Liver (tissue), 9 donors: ENCODE results near the gene PON3. TPM values are rescaled to one million over a fixed set of nuclear protein-coding genes. Genes with fewer than 3 reads are reported as not detected.

Experiments
- DNase-seq: peaks from one replicate; pipeline ENCODE4 v3.0.0-alpha.2; 2017; ENCODE audit warnings: low spot score
- H3K27ac ChIP-seq, 2 donors: one replicate each; pipeline ENCODE4 v1.7.0; 2013; ENCODE audit warnings: inconsistent platforms in 2 of 2, low read length in 2 of 2, control low read depth in 1 of 2, low read depth in 1 of 2, mild to moderate bottlenecking in 1 of 2
- H3K27me3 ChIP-seq, 4 donors: one replicate each; pipeline versions ENCODE4 v1.6.1 to v1.7.0; 2013; ENCODE audit warnings: low read length in 3 of 4, inconsistent platforms in 1 of 4, mild to moderate bottlenecking in 1 of 4, moderate library complexity in 1 of 4; ENCODE audit not compliant: control insufficient read depth in 4 of 4, insufficient read depth in 4 of 4
- H3K36me3 ChIP-seq, 4 donors: one replicate each; pipeline versions ENCODE4 v1.6.1 to v1.7.0; 2013; ENCODE audit warnings: low read length in 3 of 4, mild to moderate bottlenecking in 3 of 4, low read depth in 1 of 4, moderate library complexity in 1 of 4; ENCODE audit not compliant: control insufficient read depth in 4 of 4, insufficient read depth in 3 of 4
- H3K4me1 ChIP-seq, 4 donors: one replicate each; pipeline versions ENCODE4 v1.6.1 to v1.7.0; 2013; ENCODE audit warnings: low read length in 3 of 4, mild to moderate bottlenecking in 3 of 4, moderate library complexity in 1 of 4; ENCODE audit not compliant: control insufficient read depth in 4 of 4, insufficient read depth in 4 of 4
- H3K4me3 ChIP-seq, 3 donors: one replicate each; pipeline versions ENCODE4 v1.6.1 to v1.7.0; 2013; ENCODE audit warnings: low read length in 3 of 3, control low read depth in 1 of 3, low read depth in 1 of 3, mild to moderate bottlenecking in 1 of 3
- H3K9ac ChIP-seq, 2 donors: one replicate each; pipeline ENCODE4 v1.7.0; 2013; ENCODE audit warnings: low read length in 2 of 2, mild to moderate bottlenecking in 2 of 2, moderate library complexity in 2 of 2, control low read depth in 1 of 2, low read depth in 1 of 2
- H3K9me3 ChIP-seq, 4 donors: one replicate each; pipeline versions ENCODE4 v1.6.1 to v1.7.0; 2013; ENCODE audit warnings: low read length in 3 of 4; ENCODE audit not compliant: control insufficient read depth in 4 of 4
- EGR1 ChIP-seq, 2 donors: IDR thresholded peaks; 2 replicates each; pipeline ENCODE4 v1.6.1; 2016 to 2018; ENCODE audit warnings: antibody characterized with exemption in 2 of 2, low read depth in 2 of 2
- FOXA1 ChIP-seq: IDR thresholded peaks from 2 replicates; pipeline ENCODE4 v1.6.1; 2016; ENCODE audit warnings: antibody characterized with exemption
- FOXA2 ChIP-seq: IDR thresholded peaks from 2 replicates; pipeline ENCODE4 v1.6.1; 2016; ENCODE audit warnings: antibody characterized with exemption
- GABPA ChIP-seq, 2 donors: IDR thresholded peaks in 1 of 2; conservative IDR thresholded peaks in 1 of 2; 2 replicates each; pipeline ENCODE4 v1.6.1; 2016; ENCODE audit warnings: antibody characterized with exemption in 2 of 2, mild to moderate bottlenecking in 1 of 2, moderate library complexity in 1 of 2
- HNF4A ChIP-seq, 2 donors: conservative IDR thresholded peaks; 2 replicates each; pipeline ENCODE4 v1.6.1; 2016; ENCODE audit warnings: antibody characterized with exemption in 2 of 2, mild to moderate bottlenecking in 2 of 2
- HNF4G ChIP-seq: IDR thresholded peaks from 2 replicates; pipeline ENCODE4 v1.6.1; 2016; ENCODE audit warnings: antibody characterized with exemption
- JUND ChIP-seq, 2 donors: IDR thresholded peaks; 2 replicates each; pipeline ENCODE4 v1.6.1; 2016; ENCODE audit warnings: antibody characterized with exemption in 2 of 2
- NR2F2 ChIP-seq: IDR thresholded peaks from 2 replicates; pipeline ENCODE4 v1.6.1; 2016; ENCODE audit warnings: antibody characterized with exemption
- RAD21 ChIP-seq, 2 donors: IDR thresholded peaks; 2 replicates each; pipeline ENCODE4 v1.6.1; 2016; ENCODE audit warnings: antibody characterized with exemption in 2 of 2, mild to moderate bottlenecking in 2 of 2
- RXRA ChIP-seq, 2 donors: IDR thresholded peaks; 2 replicates each; pipeline ENCODE4 v1.6.1; 2017 to 2018; ENCODE audit warnings: antibody characterized with exemption in 2 of 2, mild to moderate bottlenecking in 1 of 2
- SP1 ChIP-seq: IDR thresholded peaks from 2 replicates; pipeline ENCODE4 v1.6.1; 2018; ENCODE audit warnings: antibody characterized with exemption, mild to moderate bottlenecking
- TAF1 ChIP-seq: conservative IDR thresholded peaks from 2 replicates; pipeline ENCODE4 v1.6.1; 2016; ENCODE audit warnings: antibody characterized with exemption, mild to moderate bottlenecking
- YY1 ChIP-seq: IDR thresholded peaks from 2 replicates; pipeline ENCODE4 v1.6.1; 2016; ENCODE audit warnings: antibody characterized with exemption, mild to moderate bottlenecking
- WGBS: extraction: QIAGEN DNeasy Blood & Tissue Kit; methylation state at CpG from one replicate; pipeline ENCODE4 v1.1.7; 2013; 5-methylcytosine and 5-hydroxymethylcytosine counted together
- polyA plus RNA-seq, 2 donors: library from polyadenylated mRNA; stranded (reverse) in 1 of 2; unstranded in 1 of 2; fragments of 200-250 nt in 1 of 2; fragments of >200 nt in 1 of 2; fragmentation: Nextera tagmentation in 1 of 2; extraction: Ambion mirVana in 1 of 2; gene quantifications; one replicate each; pipeline versions ENCODE4 v1.2.1 to v1.2.3, GENCODE V29; 2013 to 2015
- total RNA-seq, 2 donors: library from RNA; depleted of rRNA; stranded (reverse); fragments of >200 nt; gene quantifications; one replicate each; pipeline ENCODE4 v1.2.3, GENCODE V29; 2014
- TF ChIP-seq, protein P1 (sequence below): fragments of 150-350 bp; IDR thresholded peaks from 2 replicates; pipeline ENCODE4 v1.5.1; 2017; ENCODE audit warnings: improper control_type of control experiment, low read depth, low read length; ENCODE audit not compliant: missing input control
- TF ChIP-seq, protein P2 (sequence below): IDR thresholded peaks from 2 replicates; pipeline ENCODE4 v1.6.1; 2016; ENCODE audit warnings: antibody characterized with exemption
- TF ChIP-seq, protein P3 (sequence below): IDR thresholded peaks from 2 replicates; pipeline ENCODE4 v1.6.1; 2016; ENCODE audit warnings: antibody characterized with exemption
- TF ChIP-seq, protein P4 (sequence below): IDR thresholded peaks from 2 replicates; pipeline ENCODE4 v1.6.1; 2016; ENCODE audit warnings: antibody characterized with exemption
- TF ChIP-seq, protein P5 (sequence below): IDR thresholded peaks from 2 replicates; pipeline ENCODE4 v1.6.1; 2016; ENCODE audit warnings: antibody characterized with exemption, mild to moderate bottlenecking
- donor health status: healthy.
- donor health status: healthy.
- donor health status: healthy.
- donor health status: healthy.
- donor health status: healthy.

Gene PON3
- total and polyA plus RNA-seq, 4 donors: 60.0 to 476 (median 247) TPM

DNA sequence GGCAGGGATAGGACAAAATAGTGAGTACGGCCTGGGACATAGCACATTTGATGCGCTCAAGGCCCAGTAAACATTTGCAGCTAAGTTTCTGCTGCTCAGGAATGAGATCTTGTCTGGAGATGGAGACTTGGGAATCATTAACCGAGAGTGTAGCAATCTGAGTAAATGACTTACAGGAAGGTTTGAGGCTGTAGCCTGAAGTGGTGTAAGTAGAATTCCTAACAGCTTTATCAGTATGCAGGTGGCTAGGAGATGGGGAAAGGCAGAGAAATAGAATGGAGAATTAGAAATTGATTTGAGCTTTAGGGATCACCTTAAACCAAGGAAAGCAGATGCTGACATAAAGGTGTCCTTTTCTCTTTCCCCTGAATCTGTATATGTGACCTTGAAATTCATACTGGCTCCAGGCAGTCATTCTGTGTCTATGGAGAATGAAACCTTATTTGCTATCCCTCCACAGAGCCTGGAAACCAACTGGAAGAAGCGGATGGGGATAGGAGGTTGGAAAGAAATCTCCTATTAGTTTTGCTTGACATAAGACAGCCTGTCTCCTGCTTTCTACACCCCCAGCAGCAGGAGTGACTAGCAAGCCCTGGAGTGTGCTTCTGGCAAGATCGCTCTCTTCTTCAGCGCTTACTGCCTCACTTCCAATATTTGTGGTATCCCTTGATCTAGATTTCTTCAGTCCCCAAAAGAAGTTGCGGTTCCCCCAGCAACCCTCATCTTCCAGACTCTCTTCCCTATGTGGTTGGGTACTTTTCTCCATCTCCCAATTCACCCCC is 45.1 kb upstream of the PON3 start:
- H3K4me3 ChIP-seq: peak overlapping the region; percentile 20 to 55 (median 37)
- TF ChIP-seq YY1 (no peak), TAF1 (peak; percentile 75), SP1 (peak; percentile 20), HNF4A (conservative IDR thresholded peaks at IDR 0.05) (peak in 1 of 2 donors; percentile 66), HNF4G (peak; percentile 21), RAD21 (IDR thresholded peaks at IDR 0.05) (peak in 1 of 2 donors; percentile 39)
- TF ChIP-seq, protein P1, sequence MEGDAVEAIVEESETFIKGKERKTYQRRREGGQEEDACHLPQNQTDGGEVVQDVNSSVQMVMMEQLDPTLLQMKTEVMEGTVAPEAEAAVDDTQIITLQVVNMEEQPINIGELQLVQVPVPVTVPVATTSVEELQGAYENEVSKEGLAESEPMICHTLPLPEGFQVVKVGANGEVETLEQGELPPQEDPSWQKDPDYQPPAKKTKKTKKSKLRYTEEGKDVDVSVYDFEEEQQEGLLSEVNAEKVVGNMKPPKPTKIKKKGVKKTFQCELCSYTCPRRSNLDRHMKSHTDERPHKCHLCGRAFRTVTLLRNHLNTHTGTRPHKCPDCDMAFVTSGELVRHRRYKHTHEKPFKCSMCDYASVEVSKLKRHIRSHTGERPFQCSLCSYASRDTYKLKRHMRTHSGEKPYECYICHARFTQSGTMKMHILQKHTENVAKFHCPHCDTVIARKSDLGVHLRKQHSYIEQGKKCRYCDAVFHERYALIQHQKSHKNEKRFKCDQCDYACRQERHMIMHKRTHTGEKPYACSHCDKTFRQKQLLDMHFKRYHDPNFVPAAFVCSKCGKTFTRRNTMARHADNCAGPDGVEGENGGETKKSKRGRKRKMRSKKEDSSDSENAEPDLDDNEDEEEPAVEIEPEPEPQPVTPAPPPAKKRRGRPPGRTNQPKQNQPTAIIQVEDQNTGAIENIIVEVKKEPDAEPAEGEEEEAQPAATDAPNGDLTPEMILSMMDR: no peak
- no peaks in the 10 kb centered on the region for H3K27me3 ChIP-seq
- H3K9me3 ChIP-seq: no peaks in the 10 kb centered on the region
- H3K36me3 ChIP-seq: no peaks in the 10 kb centered on the region
- H3K27ac ChIP-seq: peak overlapping the region; percentile 70 to 73
- peaks cover 11 to 48% (median 38%) of the 10 kb centered on the region in 4 donors for H3K4me1 ChIP-seq
- 60% methylated on average over 7 of the region's 7 CpGs for WGBS
- H3K9ac ChIP-seq: peak overlapping the region; percentile 49 to 56
- no peak for DNase-seq

DNA sequence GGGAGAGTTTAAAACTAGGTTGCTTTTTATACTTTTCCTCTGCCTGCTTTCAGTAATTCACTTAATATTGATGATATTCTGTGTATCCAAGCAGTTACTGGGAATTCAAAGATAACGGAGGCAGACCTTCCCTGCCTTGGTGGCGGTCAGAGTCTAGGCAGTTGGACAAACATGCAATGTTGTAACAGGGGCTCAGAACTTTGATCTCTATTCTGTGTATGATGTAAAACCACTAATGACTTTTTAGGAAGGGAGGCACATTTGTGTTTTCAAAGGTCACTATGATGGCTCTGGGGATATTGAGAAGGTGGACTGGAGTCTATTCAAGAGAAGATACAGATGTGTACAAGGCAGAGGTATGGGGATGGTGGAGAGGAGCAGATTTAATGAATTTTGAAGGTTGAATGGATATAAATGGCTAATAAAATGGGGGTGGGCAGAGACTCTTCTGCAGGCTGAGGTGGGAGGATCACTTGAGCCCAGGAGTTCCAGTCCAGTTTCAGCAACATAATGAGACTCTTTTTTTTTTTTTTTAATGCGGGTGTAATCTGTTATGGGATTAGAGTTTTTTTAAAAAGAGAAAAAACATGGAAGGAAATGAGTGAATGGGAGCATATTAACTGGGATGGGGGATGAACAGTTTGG is 44.3 kb upstream of the PON3 start:
- Histone ChIP-seq H3K9me3 (no peaks in the 10 kb centered on the region), H3K27ac (peak overlapping the region; percentile 70 to 73), H3K4me1 (peaks cover 11 to 49% (median 38%) of the 10 kb centered on the region in 4 donors), H3K36me3 (no peaks in the 10 kb centered on the region), H3K9ac (peak overlapping the region in 1 of 2 donors; percentile 36), H3K4me3 (peak overlapping the region in 2 of 3 donors; percentile 37 to 55), H3K27me3 (no peaks in the 10 kb centered on the region)
- no peak for DNase-seq
- peak; percentile 47 for TF ChIP-seq TAF1
- peak; percentile 90 for TF ChIP-seq YY1
- TF ChIP-seq, protein P1: no peak
- peak in 1 of 2 donors; percentile 22 for TF ChIP-seq GABPA (IDR thresholded peaks at IDR 0.05 in 1 of 2, conservative IDR thresholded peaks at IDR 0.05 in 1 of 2)
- TF ChIP-seq NR2F2: peak; percentile 43
- peak; percentile 98 for TF ChIP-seq SP1
- peak in 1 of 2 donors; percentile 83 for TF ChIP-seq EGR1 (IDR thresholded peaks at IDR 0.05; ENCODE audit: low read depth in 2 of 2)
- TF ChIP-seq FOXA2: peak; percentile 87
- peak; percentile 98 to 99 for TF ChIP-seq HNF4A (conservative IDR thresholded peaks at IDR 0.05)
- TF ChIP-seq RXRA (IDR thresholded peaks at IDR 0.05): peak; percentile 93 to 94
- TF ChIP-seq, protein P2, sequence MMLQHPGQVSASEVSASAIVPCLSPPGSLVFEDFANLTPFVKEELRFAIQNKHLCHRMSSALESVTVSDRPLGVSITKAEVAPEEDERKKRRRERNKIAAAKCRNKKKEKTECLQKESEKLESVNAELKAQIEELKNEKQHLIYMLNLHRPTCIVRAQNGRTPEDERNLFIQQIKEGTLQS: peak; percentile 90
- TF ChIP-seq, protein P3, sequence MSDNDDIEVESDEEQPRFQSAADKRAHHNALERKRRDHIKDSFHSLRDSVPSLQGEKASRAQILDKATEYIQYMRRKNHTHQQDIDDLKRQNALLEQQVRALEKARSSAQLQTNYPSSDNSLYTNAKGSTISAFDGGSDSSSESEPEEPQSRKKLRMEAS: peak; percentile 90
- peak; percentile 79 to 93 for TF ChIP-seq JUND (IDR thresholded peaks at IDR 0.05)
- peak; percentile 77 for TF ChIP-seq FOXA1
- peak; percentile 98 for TF ChIP-seq HNF4G
- TF ChIP-seq, protein P4, sequence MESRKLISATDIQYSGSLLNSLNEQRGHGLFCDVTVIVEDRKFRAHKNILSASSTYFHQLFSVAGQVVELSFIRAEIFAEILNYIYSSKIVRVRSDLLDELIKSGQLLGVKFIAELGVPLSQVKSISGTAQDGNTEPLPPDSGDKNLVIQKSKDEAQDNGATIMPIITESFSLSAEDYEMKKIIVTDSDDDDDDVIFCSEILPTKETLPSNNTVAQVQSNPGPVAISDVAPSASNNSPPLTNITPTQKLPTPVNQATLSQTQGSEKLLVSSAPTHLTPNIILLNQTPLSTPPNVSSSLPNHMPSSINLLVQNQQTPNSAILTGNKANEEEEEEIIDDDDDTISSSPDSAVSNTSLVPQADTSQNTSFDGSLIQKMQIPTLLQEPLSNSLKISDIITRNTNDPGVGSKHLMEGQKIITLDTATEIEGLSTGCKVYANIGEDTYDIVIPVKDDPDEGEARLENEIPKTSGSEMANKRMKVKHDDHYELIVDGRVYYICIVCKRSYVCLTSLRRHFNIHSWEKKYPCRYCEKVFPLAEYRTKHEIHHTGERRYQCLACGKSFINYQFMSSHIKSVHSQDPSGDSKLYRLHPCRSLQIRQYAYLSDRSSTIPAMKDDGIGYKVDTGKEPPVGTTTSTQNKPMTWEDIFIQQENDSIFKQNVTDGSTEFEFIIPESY: peak; percentile 93
- TF ChIP-seq RAD21 (IDR thresholded peaks at IDR 0.05): peak; percentile 57 to 64
- TF ChIP-seq, protein P5, sequence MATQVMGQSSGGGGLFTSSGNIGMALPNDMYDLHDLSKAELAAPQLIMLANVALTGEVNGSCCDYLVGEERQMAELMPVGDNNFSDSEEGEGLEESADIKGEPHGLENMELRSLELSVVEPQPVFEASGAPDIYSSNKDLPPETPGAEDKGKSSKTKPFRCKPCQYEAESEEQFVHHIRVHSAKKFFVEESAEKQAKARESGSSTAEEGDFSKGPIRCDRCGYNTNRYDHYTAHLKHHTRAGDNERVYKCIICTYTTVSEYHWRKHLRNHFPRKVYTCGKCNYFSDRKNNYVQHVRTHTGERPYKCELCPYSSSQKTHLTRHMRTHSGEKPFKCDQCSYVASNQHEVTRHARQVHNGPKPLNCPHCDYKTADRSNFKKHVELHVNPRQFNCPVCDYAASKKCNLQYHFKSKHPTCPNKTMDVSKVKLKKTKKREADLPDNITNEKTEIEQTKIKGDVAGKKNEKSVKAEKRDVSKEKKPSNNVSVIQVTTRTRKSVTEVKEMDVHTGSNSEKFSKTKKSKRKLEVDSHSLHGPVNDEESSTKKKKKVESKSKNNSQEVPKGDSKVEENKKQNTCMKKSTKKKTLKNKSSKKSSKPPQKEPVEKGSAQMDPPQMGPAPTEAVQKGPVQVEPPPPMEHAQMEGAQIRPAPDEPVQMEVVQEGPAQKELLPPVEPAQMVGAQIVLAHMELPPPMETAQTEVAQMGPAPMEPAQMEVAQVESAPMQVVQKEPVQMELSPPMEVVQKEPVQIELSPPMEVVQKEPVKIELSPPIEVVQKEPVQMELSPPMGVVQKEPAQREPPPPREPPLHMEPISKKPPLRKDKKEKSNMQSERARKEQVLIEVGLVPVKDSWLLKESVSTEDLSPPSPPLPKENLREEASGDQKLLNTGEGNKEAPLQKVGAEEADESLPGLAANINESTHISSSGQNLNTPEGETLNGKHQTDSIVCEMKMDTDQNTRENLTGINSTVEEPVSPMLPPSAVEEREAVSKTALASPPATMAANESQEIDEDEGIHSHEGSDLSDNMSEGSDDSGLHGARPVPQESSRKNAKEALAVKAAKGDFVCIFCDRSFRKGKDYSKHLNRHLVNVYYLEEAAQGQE: peak; percentile 84
- WGBS: 19% methylated on average over 3 of the region's 3 CpGs
